ENCODE measurements around the gene ST3GAL5. TPM values are rescaled to one million over a fixed set of nuclear protein-coding genes. Genes with fewer than 3 reads are reported as not detected.

The ST3GAL5 gene
- total RNA-seq, 2 experiments from 2014 or later, result 21.1 to 21.5 TPM

DNA sequence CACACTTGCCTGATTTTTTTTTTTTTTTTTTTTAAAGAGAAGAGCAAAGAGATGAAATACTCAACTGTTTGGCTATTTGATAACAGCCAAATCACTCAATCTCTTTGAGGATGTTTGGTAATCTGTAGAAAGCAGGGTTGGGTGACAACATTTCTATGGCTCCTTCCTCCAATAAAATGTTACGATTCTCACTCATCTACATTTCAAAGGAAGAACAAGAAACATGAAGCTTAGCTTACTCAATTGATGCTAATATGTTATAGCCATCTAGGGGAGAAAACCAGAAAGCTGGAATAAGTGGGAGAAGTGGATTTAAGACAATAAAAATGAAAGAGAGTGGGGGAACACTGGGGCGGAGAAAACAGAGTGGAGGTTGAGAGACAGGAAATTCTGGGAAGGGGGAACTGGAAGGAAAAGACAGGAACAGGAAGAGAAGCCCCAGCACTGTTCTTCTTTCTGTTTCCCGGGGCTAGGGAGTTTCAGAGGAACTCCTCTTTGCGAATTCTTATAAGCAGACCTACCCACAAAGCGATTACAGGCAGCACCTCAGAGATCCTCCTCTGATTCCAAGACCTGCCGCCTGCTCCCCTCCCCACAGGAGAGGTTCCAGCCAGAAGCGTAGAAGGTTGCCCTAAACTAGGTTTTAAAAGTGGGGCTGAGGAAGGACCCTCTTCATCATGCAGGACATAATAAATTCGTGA, 13.3 kb downstream of the ST3GAL5 start:
- H3K27me3 Mint-ChIP-seq, result no peaks in the 10 kb centered on the region
- ChIA-PET CTCF (interaction anchor here (2.9 kb wide), 1 partner anchor 13 kb away, joined by 13 read pairs; the partner anchor contains the start of gene ST3GAL5), POLR2A (interaction anchor here (1.2 kb wide), 1 partner anchor 12 kb away, joined by 3 read pairs; no protein-coding TSS in a partner anchor)
- TF ChIP-seq, protein P1, sequence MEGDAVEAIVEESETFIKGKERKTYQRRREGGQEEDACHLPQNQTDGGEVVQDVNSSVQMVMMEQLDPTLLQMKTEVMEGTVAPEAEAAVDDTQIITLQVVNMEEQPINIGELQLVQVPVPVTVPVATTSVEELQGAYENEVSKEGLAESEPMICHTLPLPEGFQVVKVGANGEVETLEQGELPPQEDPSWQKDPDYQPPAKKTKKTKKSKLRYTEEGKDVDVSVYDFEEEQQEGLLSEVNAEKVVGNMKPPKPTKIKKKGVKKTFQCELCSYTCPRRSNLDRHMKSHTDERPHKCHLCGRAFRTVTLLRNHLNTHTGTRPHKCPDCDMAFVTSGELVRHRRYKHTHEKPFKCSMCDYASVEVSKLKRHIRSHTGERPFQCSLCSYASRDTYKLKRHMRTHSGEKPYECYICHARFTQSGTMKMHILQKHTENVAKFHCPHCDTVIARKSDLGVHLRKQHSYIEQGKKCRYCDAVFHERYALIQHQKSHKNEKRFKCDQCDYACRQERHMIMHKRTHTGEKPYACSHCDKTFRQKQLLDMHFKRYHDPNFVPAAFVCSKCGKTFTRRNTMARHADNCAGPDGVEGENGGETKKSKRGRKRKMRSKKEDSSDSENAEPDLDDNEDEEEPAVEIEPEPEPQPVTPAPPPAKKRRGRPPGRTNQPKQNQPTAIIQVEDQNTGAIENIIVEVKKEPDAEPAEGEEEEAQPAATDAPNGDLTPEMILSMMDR (IDR thresholded peaks at IDR 0.05), result no peak
- ATAC-seq, result no peak
- no peaks in the 10 kb centered on the region for H3K9me3 Mint-ChIP-seq
- H3K27ac Mint-ChIP-seq, result no peak overlapping the region
- H3K36me3 Mint-ChIP-seq (ENCODE audit: low read depth), result no peaks in the 10 kb centered on the region
- no peak for DNase-seq
- intact Hi-C loops (cut with micrococcal nuclease), result no loop called here
- H3K4me1 Mint-ChIP-seq (ENCODE audit: low read depth), result peaks cover 59% of the 10 kb centered on the region
- H3K4me3 Mint-ChIP-seq, result no peak overlapping the region

DNA sequence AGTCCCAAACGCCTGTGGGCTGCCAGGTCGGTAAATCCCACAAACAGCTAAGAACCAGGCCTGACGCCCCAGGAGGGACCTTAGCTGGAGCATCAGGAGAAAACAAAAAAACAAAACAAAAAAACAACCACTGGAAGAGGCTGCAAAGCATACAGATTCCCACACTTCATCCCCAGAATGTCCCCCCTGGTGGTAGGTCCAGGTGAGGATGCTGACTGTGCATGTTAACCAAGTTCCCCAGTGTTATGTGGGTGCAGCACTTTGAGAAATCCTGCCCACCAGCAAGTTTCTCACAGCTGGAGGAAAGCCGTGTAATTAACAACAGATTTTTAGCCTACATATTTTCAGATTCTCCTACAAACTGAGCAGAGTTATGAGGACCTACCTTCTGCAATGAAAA, 15.1 kb downstream of the ST3GAL5 start:
- ChIA-PET POLR2A (no interaction called here), CTCF (interaction anchor here (1.0 to 3.8 kb wide), 4 partner anchors 15 to 120 kb away, joined by 3 to 14 read pairs (median 8); partner anchors contain the start of gene ST3GAL5)
- DNase-seq (peak; percentile 13), ATAC-seq (no peak)
- Mint-ChIP-seq H3K9me3 (no peaks in the 10 kb centered on the region), H3K36me3 (ENCODE audit: low read depth) (peaks cover 3% of the 10 kb centered on the region), H3K27me3 (no peaks in the 10 kb centered on the region), H3K4me1 (ENCODE audit: low read depth) (peaks cover 45% of the 10 kb centered on the region), H3K4me3 (no peak overlapping the region), H3K27ac (no peak overlapping the region)
- TF ChIP-seq, protein P1 (IDR thresholded peaks at IDR 0.05), result peak; percentile 18
- intact Hi-C loops (cut with micrococcal nuclease), result no loop called here

DNA sequence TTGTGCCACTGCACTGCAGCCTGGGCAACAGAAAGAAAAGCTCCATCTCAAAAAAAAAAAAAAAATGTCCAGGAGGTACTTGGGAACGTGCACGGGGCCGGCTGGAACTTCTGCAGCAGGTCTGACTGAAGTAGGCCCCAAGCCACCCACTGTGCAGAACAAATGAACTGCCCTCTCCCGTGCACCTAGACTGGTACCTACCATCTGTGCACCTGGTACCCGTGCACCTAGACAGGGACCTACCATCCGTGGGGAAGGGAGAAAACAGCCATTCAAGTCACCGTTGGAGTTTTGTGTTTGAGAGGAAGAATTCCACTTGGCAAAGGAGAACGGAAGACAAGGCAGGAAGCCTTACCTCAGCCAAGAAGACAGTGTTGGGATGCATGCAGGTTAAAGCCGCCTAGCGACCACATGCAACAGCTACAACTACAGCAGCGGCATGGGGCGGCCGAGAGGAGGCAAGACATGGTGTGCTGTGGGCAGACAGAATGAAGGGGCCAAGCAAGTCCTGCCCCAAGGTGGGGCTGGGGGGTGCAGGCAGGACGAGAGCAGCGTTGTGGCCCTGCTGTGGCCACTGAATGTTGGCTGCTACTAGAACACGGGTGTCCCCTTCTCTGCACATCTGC, 16.1 kb downstream of the ST3GAL5 start:
- Mint-ChIP-seq H3K4me1 (ENCODE audit: low read depth) (peaks cover 41% of the 10 kb centered on the region), H3K4me3 (no peak overlapping the region), H3K27ac (no peak overlapping the region), H3K9me3 (no peaks in the 10 kb centered on the region), H3K36me3 (ENCODE audit: low read depth) (peaks cover 5% of the 10 kb centered on the region), H3K27me3 (no peaks in the 10 kb centered on the region)
- ChIA-PET CTCF (interaction anchor here (1.1 to 3.8 kb wide), 3 partner anchors 16 to 46 kb away, joined by 4 to 14 read pairs (median 13); partner anchors contain the start of gene ST3GAL5), POLR2A (no interaction called here)
- intact Hi-C loops (cut with micrococcal nuclease), result no loop called here
- TF ChIP-seq, protein P1 (IDR thresholded peaks at IDR 0.05), result no peak
- no peak for DNase-seq
- no peak for ATAC-seq

DNA sequence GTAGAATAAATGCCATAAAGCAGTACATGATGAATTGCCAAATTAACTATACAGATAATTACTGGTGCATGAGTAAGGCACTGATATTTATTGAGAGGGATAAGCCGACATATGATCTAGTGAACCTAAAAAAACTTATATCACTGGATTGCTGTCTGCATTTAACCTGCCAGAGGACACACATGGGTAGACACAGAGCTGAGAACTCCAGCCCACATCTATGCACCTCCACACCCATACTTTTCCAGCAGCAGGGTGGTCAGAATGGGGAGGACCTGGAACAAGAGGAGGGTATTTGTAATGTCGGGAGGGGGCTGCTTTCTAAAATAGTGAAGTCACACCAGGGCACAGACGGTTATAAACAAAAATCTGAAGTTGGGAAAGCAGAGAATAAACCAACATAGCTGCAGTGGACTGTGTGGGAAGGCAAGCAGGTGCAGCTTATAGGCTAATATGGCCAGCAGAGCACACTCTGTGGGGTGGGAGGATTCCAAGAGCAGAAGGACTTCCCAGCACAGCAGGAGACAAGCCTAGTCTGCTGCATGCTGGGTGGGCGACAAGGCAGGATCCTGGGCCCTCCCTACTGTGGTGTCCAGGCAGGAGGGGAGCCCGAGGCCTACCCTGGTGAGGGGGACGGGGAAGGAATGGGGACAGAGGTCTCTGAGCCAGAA, 17.2 kb downstream of the ST3GAL5 start:
- ChIA-PET CTCF (interaction anchor here (0.6 to 3.8 kb wide), 2 partner anchors 45 to 192 kb away, joined by 3 to 14 read pairs; no protein-coding TSS in a partner anchor), POLR2A (interaction anchor here (0.6 kb wide), 1 partner anchor 15 kb away, joined by 3 read pairs; no protein-coding TSS in a partner anchor)
- Mint-ChIP-seq H3K4me1 (ENCODE audit: low read depth) (peaks cover 44% of the 10 kb centered on the region), H3K9me3 (no peaks in the 10 kb centered on the region), H3K36me3 (ENCODE audit: low read depth) (peaks cover 5% of the 10 kb centered on the region), H3K27me3 (no peaks in the 10 kb centered on the region), H3K27ac (no peak overlapping the region), H3K4me3 (no peak overlapping the region)
- ATAC-seq (no peak), DNase-seq (no peak)
- TF ChIP-seq, protein P1 (IDR thresholded peaks at IDR 0.05), result no peak
- intact Hi-C loops (cut with micrococcal nuclease), result no loop called here
